ENCODE measurements around the gene SPDYE3. TPM values are rescaled to one million over a fixed set of nuclear protein-coding genes. Genes with fewer than 3 reads are reported as not detected.
"Not testable (repeated sequence)": the region's sequence is repeated elsewhere in the genome, so short reads cannot be mapped to it uniquely, and the experiment has no call there.

The SPDYE3 gene
- total RNA-seq, 1 donor = under 0.01 TPM

- Histone ChIP-seq H3K4me1 (ENCODE audit: insufficient read depth, low read length) (peaks cover 22% of the 10 kb centered on the region), H3K4me3 (ENCODE audit: low read length) (peak overlapping the region; percentile 49)
- not testable (repeated sequence) for H3K9me3 ChIP-seq (ENCODE audit: low read depth, low read length); H3K27me3 ChIP-seq (ENCODE audit: insufficient read depth, low read length)
Measured at GRCh38 chr7:100272538-100272902, 35.0 kb upstream of the SPDYE3 start.

DNA sequence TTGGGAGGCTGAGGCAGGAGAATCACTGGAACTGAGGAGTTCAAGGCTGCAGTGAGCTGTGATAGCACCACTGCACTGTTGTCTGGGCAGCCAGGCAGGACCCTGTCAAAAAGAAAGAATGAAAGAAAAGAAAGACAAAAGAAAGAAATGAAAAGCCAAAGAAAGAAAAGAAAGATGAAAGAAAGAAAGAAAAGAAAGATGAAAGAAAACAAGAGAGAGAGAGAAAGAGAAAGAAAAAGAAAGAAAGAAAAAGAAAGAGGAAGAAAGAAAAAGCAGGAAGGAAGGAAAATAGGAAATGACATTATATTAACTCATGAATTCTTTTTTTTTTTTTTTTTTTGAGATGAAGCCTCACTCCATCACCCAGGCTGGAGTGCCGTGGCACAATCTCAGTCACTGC lies 32.4 kb upstream of the SPDYE3 start:
- no peak overlapping the region for H3K4me3 ChIP-seq (ENCODE audit: low read length)
- H3K27me3 ChIP-seq (ENCODE audit: insufficient read depth, low read length) = no peaks in the 10 kb centered on the region
- H3K4me1 ChIP-seq (ENCODE audit: insufficient read depth, low read length) = peaks cover 22% of the 10 kb centered on the region
- no peaks in the 10 kb centered on the region for H3K9me3 ChIP-seq (ENCODE audit: low read depth, low read length)

- not testable (repeated sequence) for H3K27me3 ChIP-seq (ENCODE audit: insufficient read depth, low read length); H3K9me3 ChIP-seq (ENCODE audit: low read depth, low read length); H3K4me3 ChIP-seq (ENCODE audit: low read length)
- H3K4me1 ChIP-seq (ENCODE audit: insufficient read depth, low read length) = peaks cover 16% of the 10 kb centered on the region
Measured at GRCh38 chr7:100276126-100276525, 31.4 kb upstream of the SPDYE3 start.

GRCh38 chr7:100282069-100282608 lies 25.4 kb upstream of the SPDYE3 start:
- not testable (repeated sequence) for H3K4me3 ChIP-seq (ENCODE audit: low read length); H3K4me1 ChIP-seq (ENCODE audit: insufficient read depth, low read length); H3K27me3 ChIP-seq (ENCODE audit: insufficient read depth, low read length); H3K9me3 ChIP-seq (ENCODE audit: low read depth, low read length)

GRCh38 chr7:100283147-100283546 lies 24.4 kb upstream of the SPDYE3 start:
- H3K4me1 ChIP-seq (ENCODE audit: insufficient read depth, low read length); H3K4me3 ChIP-seq (ENCODE audit: low read length); H3K9me3 ChIP-seq (ENCODE audit: low read depth, low read length); H3K27me3 ChIP-seq (ENCODE audit: insufficient read depth, low read length): not testable (repeated sequence)

DNA sequence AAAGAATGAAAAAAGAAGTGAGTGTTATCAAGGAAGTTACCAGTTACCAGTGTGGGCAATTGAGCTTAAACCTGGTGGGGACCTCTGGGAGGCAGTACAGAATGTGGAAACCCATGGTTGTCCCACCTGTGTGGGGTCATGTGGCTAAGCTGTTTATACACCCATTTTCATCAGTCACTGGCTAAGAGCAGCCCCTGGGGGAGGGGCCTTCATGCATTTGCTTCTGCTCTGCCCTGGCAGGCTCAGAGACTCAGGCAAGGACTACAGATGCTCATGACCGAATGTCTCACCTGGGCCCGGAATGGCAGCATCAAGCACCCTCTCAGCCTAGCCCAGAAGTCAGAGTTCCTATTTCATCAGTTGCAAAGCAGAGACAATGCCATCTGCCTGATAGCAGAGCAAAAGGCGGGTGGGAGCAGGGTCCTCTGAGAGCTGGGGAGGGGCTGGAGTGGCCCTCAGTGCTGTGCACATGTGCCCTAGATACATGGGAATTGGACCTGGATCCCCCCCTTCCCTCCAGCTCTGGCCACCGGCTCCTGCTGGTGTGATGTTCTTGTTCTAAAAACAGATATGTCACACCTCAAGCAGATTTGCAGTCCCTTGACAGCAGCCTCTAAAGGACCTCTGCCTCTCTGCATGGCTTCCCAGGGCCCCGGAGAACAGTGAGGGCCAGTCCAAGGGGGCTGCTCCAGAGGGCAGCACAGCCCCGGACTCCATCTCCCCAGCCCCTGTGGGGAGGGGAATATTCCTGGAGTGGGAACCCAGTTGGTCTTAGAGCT lies 20.1 kb upstream of the SPDYE3 start:
- H3K27me3 ChIP-seq (ENCODE audit: insufficient read depth, low read length); H3K9me3 ChIP-seq (ENCODE audit: low read depth, low read length); H3K4me1 ChIP-seq (ENCODE audit: insufficient read depth, low read length); H3K4me3 ChIP-seq (ENCODE audit: low read length): not testable (repeated sequence)

DNA sequence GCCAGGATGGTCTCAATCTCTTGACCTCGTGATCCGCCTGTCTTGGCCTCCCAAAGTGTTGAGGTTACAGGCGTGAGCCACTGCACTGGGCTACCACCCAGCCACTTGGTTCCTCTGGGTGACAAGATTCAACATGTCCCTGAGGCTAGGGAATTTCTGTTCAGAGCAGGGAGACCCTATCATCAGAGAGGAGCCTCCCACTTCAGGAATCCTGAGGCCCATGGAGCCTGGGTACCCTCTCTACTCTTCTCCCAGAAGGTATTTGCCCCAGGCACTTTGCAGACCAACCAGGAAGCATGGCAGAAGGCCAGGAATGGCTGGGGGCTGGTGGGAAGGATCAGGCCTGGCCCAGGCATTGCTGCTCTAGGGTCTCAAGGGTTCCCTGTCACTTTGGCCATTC lies 19.2 kb upstream of the SPDYE3 start:
- not testable (repeated sequence) for H3K4me1 ChIP-seq (ENCODE audit: insufficient read depth, low read length); H3K9me3 ChIP-seq (ENCODE audit: low read depth, low read length); H3K27me3 ChIP-seq (ENCODE audit: insufficient read depth, low read length); H3K4me3 ChIP-seq (ENCODE audit: low read length)

DNA sequence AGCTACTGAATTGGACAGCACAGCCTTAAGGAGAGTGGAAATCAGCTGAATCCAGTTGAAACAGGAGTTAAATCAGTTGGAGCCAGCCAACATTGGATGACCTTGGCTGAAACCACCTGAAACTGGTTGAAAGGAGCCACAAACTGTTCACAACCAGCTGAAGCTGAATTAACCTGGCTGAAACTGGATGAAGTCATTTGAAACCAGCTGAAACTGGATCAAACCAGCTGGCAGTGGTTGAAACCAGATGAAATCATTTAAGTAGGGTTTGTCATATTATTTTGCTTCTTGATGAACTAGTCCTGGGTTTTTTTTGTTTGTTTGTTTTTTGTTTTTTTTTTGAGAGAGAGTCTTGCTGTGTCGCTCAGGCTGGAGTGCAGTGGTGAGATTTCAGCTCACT lies 15.3 kb upstream of the SPDYE3 start:
- H3K4me3 ChIP-seq (ENCODE audit: low read length); H3K9me3 ChIP-seq (ENCODE audit: low read depth, low read length); H3K4me1 ChIP-seq (ENCODE audit: insufficient read depth, low read length); H3K27me3 ChIP-seq (ENCODE audit: insufficient read depth, low read length): not testable (repeated sequence)

- not testable (repeated sequence) for H3K4me1 ChIP-seq (ENCODE audit: insufficient read depth, low read length); H3K9me3 ChIP-seq (ENCODE audit: low read depth, low read length)
Measured at GRCh38 chr7:100295269-100295668, 12.2 kb upstream of the SPDYE3 start.

DNA sequence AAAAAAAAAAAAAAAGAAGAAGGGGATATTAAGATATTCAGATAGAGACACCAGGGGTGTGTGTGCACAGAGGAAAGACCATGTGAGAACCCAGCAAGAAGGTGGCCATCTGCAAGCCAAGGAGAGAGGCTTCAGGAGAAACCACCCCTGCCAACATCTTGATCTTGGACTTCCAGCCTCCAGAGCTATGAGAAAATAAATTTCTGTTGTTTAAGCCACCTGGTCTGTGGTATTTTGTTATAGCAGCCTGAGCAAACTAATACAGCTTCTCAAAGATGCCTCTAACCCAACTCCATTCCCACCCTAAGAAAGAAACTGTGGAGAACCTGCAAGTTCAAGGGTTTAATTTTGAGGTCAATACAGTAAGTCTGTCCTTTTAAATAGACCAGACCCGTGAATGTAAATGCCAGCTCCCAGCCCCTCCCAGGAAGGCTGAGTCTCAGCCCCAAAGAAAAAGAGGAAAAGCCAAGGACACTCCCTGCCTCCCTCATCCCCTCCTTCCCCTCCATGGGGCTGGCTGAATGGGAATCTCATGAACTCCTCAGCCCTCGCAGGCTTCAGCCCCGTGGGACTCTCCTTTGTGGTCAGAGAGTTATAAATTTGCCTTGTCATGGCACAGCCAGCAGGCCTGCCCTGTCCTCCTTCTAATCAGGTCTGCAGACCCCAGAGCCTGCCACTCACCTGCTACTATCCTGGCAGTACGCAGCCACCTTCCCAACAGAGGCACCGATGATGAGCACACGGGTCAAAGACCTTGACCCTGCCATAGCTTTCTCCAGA lies 9.5 kb upstream of the SPDYE3 start:
- H3K9me3 ChIP-seq (ENCODE audit: low read depth, low read length); H3K27me3 ChIP-seq (ENCODE audit: insufficient read depth, low read length); H3K4me3 ChIP-seq (ENCODE audit: low read length); H3K4me1 ChIP-seq (ENCODE audit: insufficient read depth, low read length): not testable (repeated sequence)

More at GRCh38 chr7:100295269-100295668, 12.2 kb upstream of the SPDYE3 start:
- not testable (repeated sequence) for H3K4me3 ChIP-seq (ENCODE audit: low read length); H3K27me3 ChIP-seq (ENCODE audit: insufficient read depth, low read length)

DNA sequence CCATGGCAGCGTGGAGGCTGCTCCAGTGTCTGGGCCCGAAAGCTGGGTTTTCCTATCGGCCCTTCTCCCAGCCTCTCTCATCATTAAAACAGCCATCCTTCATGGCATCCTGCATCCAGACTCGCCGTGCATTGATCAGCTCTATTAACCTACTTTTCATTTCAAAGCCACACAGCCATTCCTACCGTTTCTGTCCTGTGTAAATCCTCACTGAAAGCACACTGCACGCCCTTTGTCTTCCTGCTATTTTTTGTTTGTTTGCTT lies 8.9 kb upstream of the SPDYE3 start:
- H3K27me3 ChIP-seq (ENCODE audit: insufficient read depth, low read length); H3K4me1 ChIP-seq (ENCODE audit: insufficient read depth, low read length); H3K9me3 ChIP-seq (ENCODE audit: low read depth, low read length); H3K4me3 ChIP-seq (ENCODE audit: low read length): not testable (repeated sequence)

DNA sequence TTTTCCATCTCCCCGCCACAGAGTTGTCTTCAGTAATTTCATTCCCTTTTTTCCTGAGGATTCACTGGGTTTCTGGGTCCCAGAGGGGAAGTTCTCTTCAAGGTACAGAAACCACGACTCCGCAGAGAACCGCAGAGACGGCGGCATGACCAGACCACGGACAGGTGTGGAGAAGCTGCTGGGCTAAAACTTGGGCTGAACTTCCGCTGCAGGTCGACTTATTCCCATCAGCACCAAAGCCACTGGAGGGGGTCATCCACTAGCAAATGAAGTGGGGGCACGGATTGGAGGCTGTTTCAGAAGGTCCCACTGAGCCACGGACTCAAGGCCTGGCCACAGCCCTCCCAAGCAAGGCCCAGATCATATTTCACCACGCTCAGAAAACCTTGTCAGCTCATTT lies 3.0 kb upstream of the SPDYE3 start:
- not testable (repeated sequence) for H3K9me3 ChIP-seq (ENCODE audit: low read depth, low read length)

DNA sequence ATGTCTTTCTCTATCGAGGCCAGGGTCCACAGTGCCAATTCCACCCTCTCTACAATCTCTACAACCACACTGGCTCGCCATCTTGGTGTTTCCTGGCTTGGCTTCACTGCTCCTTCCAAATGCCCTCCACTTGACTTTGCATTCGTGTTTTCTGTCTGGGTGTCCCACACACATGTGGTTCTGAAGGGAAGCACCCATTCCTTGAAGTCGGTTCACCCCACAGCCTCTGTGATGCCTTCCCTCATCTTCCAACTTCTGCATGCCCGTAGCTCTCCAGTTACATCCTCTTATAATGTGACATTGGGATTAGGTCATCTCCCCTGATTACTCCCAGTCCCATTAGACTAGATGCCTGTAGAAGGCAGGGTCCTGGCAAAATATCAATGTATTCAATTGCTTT lies 10.8 kb downstream of the SPDYE3 start:
- H3K4me1 ChIP-seq (ENCODE audit: insufficient read depth, low read length) = peaks cover 13% of the 10 kb centered on the region
- H3K9me3 ChIP-seq (ENCODE audit: low read depth, low read length); H3K27me3 ChIP-seq (ENCODE audit: insufficient read depth, low read length); H3K4me3 ChIP-seq (ENCODE audit: low read length): not testable (repeated sequence)

More for the DNA sequence above, 3.0 kb upstream of the SPDYE3 start:
- not testable (repeated sequence) for H3K27me3 ChIP-seq (ENCODE audit: insufficient read depth, low read length); H3K4me3 ChIP-seq (ENCODE audit: low read length); H3K4me1 ChIP-seq (ENCODE audit: insufficient read depth, low read length)

GRCh38 chr7:100321648-100322047 lies 14.1 kb downstream of the SPDYE3 start:
- H3K4me1 ChIP-seq (ENCODE audit: insufficient read depth, low read length) = peaks cover 13% of the 10 kb centered on the region
- H3K9me3 ChIP-seq (ENCODE audit: low read depth, low read length); H3K27me3 ChIP-seq (ENCODE audit: insufficient read depth, low read length); H3K4me3 ChIP-seq (ENCODE audit: low read length): not testable (repeated sequence)

- not testable (repeated sequence) for H3K4me1 ChIP-seq (ENCODE audit: insufficient read depth, low read length); H3K9me3 ChIP-seq (ENCODE audit: low read depth, low read length); H3K4me3 ChIP-seq (ENCODE audit: low read length); H3K27me3 ChIP-seq (ENCODE audit: insufficient read depth, low read length)
Measured at GRCh38 chr7:100324194-100324593, 16.7 kb downstream of the SPDYE3 start.

- H3K4me3 ChIP-seq (ENCODE audit: low read length); H3K4me1 ChIP-seq (ENCODE audit: insufficient read depth, low read length); H3K9me3 ChIP-seq (ENCODE audit: low read depth, low read length); H3K27me3 ChIP-seq (ENCODE audit: insufficient read depth, low read length): not testable (repeated sequence)
Measured at GRCh38 chr7:100325671-100326070, 18.2 kb downstream of the SPDYE3 start.
